CD4-positive, CD25-positive, alpha-beta regulatory T cell (primary cell): ENCODE measurements around the gene SH3BP1. TPM values are rescaled to one million over a fixed set of nuclear protein-coding genes. Genes with fewer than 3 reads are reported as not detected.

ENCODE experiments used
- ATAC-seq, 2 donors: fragments of 150-1000 bp; cut with Tn5 transposase; one replicate each; pipeline ENCODE4 v1.10.0; 2021; ENCODE audit warnings: low read depth in 2 of 2, moderate number of reproducible peaks in 2 of 2, moderate library complexity in 1 of 2
- DNase-seq, 3 donors: peaks; one replicate each; pipeline versions ENCODE4 v3.0.0 to v3.0.0-alpha.2; 2012 to 2022; ENCODE audit warnings: mixed read lengths in 1 of 3
- H3K27ac ChIP-seq: one replicate; pipeline ENCODE4 v1.7.0; 2013; ENCODE audit warnings: mild to moderate bottlenecking, low read length; ENCODE audit not compliant: insufficient read depth, poor library complexity, severe bottlenecking
- H3K27me3 ChIP-seq: one replicate; pipeline ENCODE4 v1.7.0; 2013; ENCODE audit warnings: low read length; ENCODE audit not compliant: control insufficient read depth, insufficient read depth
- H3K36me3 ChIP-seq: one replicate; pipeline ENCODE4 v1.7.0; 2013; ENCODE audit warnings: mild to moderate bottlenecking, low read length, moderate library complexity; ENCODE audit not compliant: control insufficient read depth, insufficient read depth
- H3K4me1 ChIP-seq: 2 replicates; pipeline ENCODE4 v1.7.0; 2013; ENCODE audit warnings: mild to moderate bottlenecking, low read length; ENCODE audit not compliant: insufficient read depth, control insufficient read depth, poor library complexity, severe bottlenecking
- H3K4me3 ChIP-seq: one replicate; pipeline ENCODE4 v1.7.0; 2013; ENCODE audit warnings: low read depth, mild to moderate bottlenecking, low read length, moderate library complexity
- H3K9me3 ChIP-seq, 2 experiments: 1 replicate in 1 of 2; 2 replicates in 1 of 2; pipeline ENCODE4 v1.7.0; 2013; ENCODE audit warnings: low read length in 2 of 2, mild to moderate bottlenecking in 1 of 2, moderate library complexity in 1 of 2; ENCODE audit not compliant: control insufficient read depth in 2 of 2
- H3K27ac Mint-ChIP-seq, 3 donors: one replicate each; pipeline ENCODE4 v1.8.0; 2020 to 2022; ENCODE audit warnings: mild to moderate bottlenecking in 3 of 3, mixed read lengths in 3 of 3, moderate library complexity in 2 of 3
- H3K27me3 Mint-ChIP-seq: one replicate; pipeline ENCODE4 v1.8.0; 2022; ENCODE audit warnings: mild to moderate bottlenecking, mixed read lengths
- H3K36me3 Mint-ChIP-seq: one replicate; pipeline ENCODE4 v1.8.0; 2020; ENCODE audit warnings: mixed read lengths
- H3K4me1 Mint-ChIP-seq, 4 donors: one replicate each; pipeline ENCODE4 v1.8.0; 2020 to 2022; ENCODE audit warnings: mixed read lengths in 4 of 4, mild to moderate bottlenecking in 1 of 4
- H3K4me3 Mint-ChIP-seq, 4 donors: one replicate each; pipeline ENCODE4 v1.8.0; 2020 to 2022; ENCODE audit warnings: mild to moderate bottlenecking in 4 of 4, mixed read lengths in 4 of 4, moderate library complexity in 3 of 4
- H3K9me3 Mint-ChIP-seq, 7 donors: one replicate each; pipeline ENCODE4 v1.8.0; 2020 to 2022; ENCODE audit warnings: mixed read lengths in 7 of 7, mild to moderate bottlenecking in 3 of 7, moderate library complexity in 2 of 7
- polyA plus RNA-seq, 4 donors: library from polyadenylated mRNA; unstranded; fragments of 300-500 nt; fragmentation: Illumina TruSeq; gene quantifications; one replicate each; pipeline ENCODE4 v1.2.3, GENCODE V29; 2021
- total RNA-seq: library from RNA; stranded (reverse); gene quantifications from one replicate; pipeline ENCODE4 v1.2.3, GENCODE V29; 2022

SH3BP1 gene
- total and polyA plus RNA-seq, 5 donors from 2014 or later, result 10.1 to 126 (median 17.2) TPM

DNA sequence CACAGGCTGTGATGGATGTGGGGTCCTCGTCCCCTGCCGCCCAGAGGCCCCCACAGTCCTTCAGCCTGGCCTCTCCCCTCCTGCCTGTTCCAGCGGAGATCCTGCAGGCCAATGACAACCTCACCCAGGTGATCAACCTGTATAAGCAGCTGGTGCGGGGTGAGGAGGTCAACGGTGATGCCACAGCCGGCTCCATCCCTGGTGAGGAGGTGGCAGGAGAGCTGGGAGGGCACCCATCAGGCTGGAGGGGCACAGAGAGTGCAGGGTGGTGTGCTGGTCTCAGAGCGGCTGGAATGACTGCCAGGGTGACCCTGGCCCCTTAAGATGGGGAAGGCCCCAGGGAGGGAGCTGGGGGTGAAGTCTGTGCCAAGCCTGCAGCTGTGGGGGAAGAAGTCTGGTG is 14.6 kb upstream of the SH3BP1 start:
- Histone ChIP-seq H3K4me3 (no peak overlapping the region), H3K9me3 (no peaks in the 10 kb centered on the region), H3K4me1 (peaks cover 52% of the 10 kb centered on the region), H3K27ac (peak overlapping the region; percentile 81), H3K36me3 (peaks cover 9% of the 10 kb centered on the region), H3K27me3 (no peaks in the 10 kb centered on the region)
- peaks cover 3% of the 10 kb centered on the region for H3K36me3 Mint-ChIP-seq
- peaks cover 0 to 65% (median 26%) of the 10 kb centered on the region in 4 donors for H3K4me1 Mint-ChIP-seq
- ATAC-seq (no peak), DNase-seq (no peak)
- H3K27ac Mint-ChIP-seq, result peak overlapping the region; percentile 88 to 98 (median 88)
- peak overlapping the region in 1 of 4 donors; percentile 64 for H3K4me3 Mint-ChIP-seq
- H3K27me3 Mint-ChIP-seq, result no peaks in the 10 kb centered on the region
- H3K9me3 Mint-ChIP-seq, result no peaks in the 10 kb centered on the region

GRCh38 chr22:37625737-37626136 is 13.7 kb upstream of the SH3BP1 start:
- Histone ChIP-seq H3K27ac (peak overlapping the region; percentile 81), H3K36me3 (peaks cover 2% of the 10 kb centered on the region), H3K4me3 (no peak overlapping the region), H3K27me3 (no peaks in the 10 kb centered on the region), H3K9me3 (no peaks in the 10 kb centered on the region), H3K4me1 (peaks cover 57% of the 10 kb centered on the region)
- H3K27me3 Mint-ChIP-seq, result no peaks in the 10 kb centered on the region
- DNase-seq (no peak), ATAC-seq (no peak)
- H3K27ac Mint-ChIP-seq, result peak overlapping the region in 2 of 3 donors; percentile 84 to 88
- H3K4me1 Mint-ChIP-seq, result peaks cover 0 to 70% (median 26%) of the 10 kb centered on the region in 4 donors
- peaks cover 3% of the 10 kb centered on the region for H3K36me3 Mint-ChIP-seq
- H3K4me3 Mint-ChIP-seq, result peak overlapping the region in 1 of 4 donors; percentile 31
- no peaks in the 10 kb centered on the region for H3K9me3 Mint-ChIP-seq

GRCh38 chr22:37626144-37626543 is 13.3 kb upstream of the SH3BP1 start:
- Mint-ChIP-seq H3K4me3 (peak overlapping the region in 1 of 4 donors; percentile 31), H3K9me3 (no peaks in the 10 kb centered on the region), H3K27ac (peak overlapping the region in 2 of 3 donors; percentile 84 to 92), H3K27me3 (no peaks in the 10 kb centered on the region), H3K36me3 (peaks cover 3% of the 10 kb centered on the region), H3K4me1 (peaks cover 0 to 71% (median 26%) of the 10 kb centered on the region in 4 donors)
- Histone ChIP-seq H3K27ac (peak overlapping the region; percentile 81), H3K4me1 (peaks cover 59% of the 10 kb centered on the region), H3K4me3 (no peak overlapping the region), H3K9me3 (no peaks in the 10 kb centered on the region), H3K27me3 (no peaks in the 10 kb centered on the region), H3K36me3 (no peaks in the 10 kb centered on the region)
- ATAC-seq (no peak), DNase-seq (no peak)

GRCh38 chr22:37626556-37627075 is 12.9 kb upstream of the SH3BP1 start:
- Mint-ChIP-seq H3K9me3 (no peaks in the 10 kb centered on the region), H3K4me3 (peak overlapping the region in 3 of 4 donors; percentile 60 to 82 (median 73)), H3K36me3 (peaks cover 3% of the 10 kb centered on the region), H3K4me1 (peaks cover 0 to 74% (median 26%) of the 10 kb centered on the region in 4 donors), H3K27me3 (no peaks in the 10 kb centered on the region), H3K27ac (peak overlapping the region; percentile 84 to 98 (median 92))
- H3K36me3 ChIP-seq, result no peaks in the 10 kb centered on the region
- no peaks in the 10 kb centered on the region for H3K9me3 ChIP-seq
- H3K27me3 ChIP-seq, result no peaks in the 10 kb centered on the region
- no peak overlapping the region for H3K4me3 ChIP-seq
- H3K27ac ChIP-seq, result peak overlapping the region; percentile 81
- ATAC-seq (no peak), DNase-seq (no peak)
- H3K4me1 ChIP-seq, result peaks cover 64% of the 10 kb centered on the region

DNA sequence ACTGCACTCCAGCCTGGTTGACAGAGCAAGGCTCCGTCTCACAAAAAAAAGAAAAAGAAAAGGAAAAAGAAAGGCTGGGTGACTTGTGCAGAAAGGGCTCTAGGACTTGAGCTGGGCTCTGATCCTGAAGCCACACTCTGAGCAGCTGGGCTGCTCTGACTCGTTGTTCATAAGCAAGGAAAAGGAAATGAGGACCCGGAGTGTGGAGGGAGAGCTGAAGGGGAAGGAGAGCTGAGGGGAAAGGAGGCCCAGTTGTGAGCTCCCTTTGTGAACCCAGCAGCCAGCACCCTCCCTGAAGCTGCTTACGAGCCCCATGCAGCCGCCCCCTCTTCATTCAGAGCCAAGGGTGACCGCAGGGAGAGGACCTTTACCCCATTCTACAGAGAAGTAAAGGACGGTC is 12.3 kb upstream of the SH3BP1 start:
- Mint-ChIP-seq H3K4me1 (peaks cover 0 to 77% (median 26%) of the 10 kb centered on the region in 4 donors), H3K36me3 (peaks cover 3% of the 10 kb centered on the region), H3K27me3 (no peaks in the 10 kb centered on the region), H3K9me3 (peaks cover 0 to 1% (median 0%) of the 10 kb centered on the region in 7 donors), H3K4me3 (peak overlapping the region; percentile 60 to 90 (median 78)), H3K27ac (peak overlapping the region; percentile 84 to 98 (median 92))
- Histone ChIP-seq H3K9me3 (no peaks in the 10 kb centered on the region), H3K4me3 (peak overlapping the region; percentile 41), H3K4me1 (peaks cover 69% of the 10 kb centered on the region), H3K36me3 (no peaks in the 10 kb centered on the region), H3K27me3 (no peaks in the 10 kb centered on the region), H3K27ac (peak overlapping the region; percentile 81)
- ATAC-seq, result peak; percentile 8 to 10
- no peak for DNase-seq

- Histone ChIP-seq H3K4me1 (peaks cover 73% of the 10 kb centered on the region), H3K4me3 (peak overlapping the region; percentile 41), H3K36me3 (no peaks in the 10 kb centered on the region), H3K9me3 (no peaks in the 10 kb centered on the region), H3K27ac (peak overlapping the region; percentile 81), H3K27me3 (no peaks in the 10 kb centered on the region)
- no peaks in the 10 kb centered on the region for H3K27me3 Mint-ChIP-seq
- peak; percentile 35 to 86 (median 61) for DNase-seq
- peak overlapping the region; percentile 60 to 90 (median 78) for H3K4me3 Mint-ChIP-seq
- peak; percentile 80 to 87 for ATAC-seq
- H3K27ac Mint-ChIP-seq, result peak overlapping the region; percentile 84 to 98 (median 92)
- peaks cover 0 to 80% (median 26%) of the 10 kb centered on the region in 4 donors for H3K4me1 Mint-ChIP-seq
- peaks cover 3% of the 10 kb centered on the region for H3K36me3 Mint-ChIP-seq
- peaks cover 0 to 1% (median 0%) of the 10 kb centered on the region in 7 donors for H3K9me3 Mint-ChIP-seq
These were observed 11.9 kb upstream of the SH3BP1 start for GRCh38 chr22:37627545-37627944.

- no peak overlapping the region for H3K27ac ChIP-seq
- Mint-ChIP-seq H3K4me1 (peaks cover 0 to 82% (median 29%) of the 10 kb centered on the region in 4 donors), H3K9me3 (peaks cover 0 to 1% (median 0%) of the 10 kb centered on the region in 7 donors), H3K27me3 (no peaks in the 10 kb centered on the region), H3K36me3 (no peaks in the 10 kb centered on the region), H3K27ac (peak overlapping the region; percentile 84 to 98 (median 92)), H3K4me3 (peak overlapping the region in 2 of 4 donors; percentile 38 to 60)
- ATAC-seq (no peak), DNase-seq (no peak)
- H3K27me3 ChIP-seq, result no peaks in the 10 kb centered on the region
- H3K36me3 ChIP-seq, result no peaks in the 10 kb centered on the region
- no peak overlapping the region for H3K4me3 ChIP-seq
- no peaks in the 10 kb centered on the region for H3K9me3 ChIP-seq
- peaks cover 79% of the 10 kb centered on the region for H3K4me1 ChIP-seq
These were observed 10.6 kb upstream of the SH3BP1 start for GRCh38 chr22:37628830-37629229.

GRCh38 chr22:37629928-37630327 is 9.5 kb upstream of the SH3BP1 start:
- Mint-ChIP-seq H3K9me3 (peaks cover 0 to 1% (median 0%) of the 10 kb centered on the region in 7 donors), H3K27ac (peak overlapping the region in 2 of 3 donors; percentile 20 to 84), H3K27me3 (no peaks in the 10 kb centered on the region), H3K4me1 (peaks cover 0 to 83% (median 35%) of the 10 kb centered on the region in 4 donors), H3K4me3 (no peak overlapping the region), H3K36me3 (no peaks in the 10 kb centered on the region)
- Histone ChIP-seq H3K27ac (no peak overlapping the region), H3K36me3 (no peaks in the 10 kb centered on the region), H3K4me1 (peaks cover 83% of the 10 kb centered on the region), H3K9me3 (no peaks in the 10 kb centered on the region), H3K27me3 (no peaks in the 10 kb centered on the region), H3K4me3 (no peak overlapping the region)
- ATAC-seq (no peak), DNase-seq (no peak)
